NCI-H1048 (cell line): ENCODE results near the gene AP1G1.
"Not testable (repeated sequence)": the region's sequence is repeated elsewhere in the genome, so short reads cannot be mapped to it uniquely, and the experiment has no call there.

Experiments used
- DNase-seq: peaks from one replicate; lab custom pipeline; 2025; lab: John Stamatoyannopoulos, UW

AP1G1 gene

GRCh38 chr16:71808593-71809459 is at the start of gene AP1G1:
Gene AP1G1 (minus strand): TSS chr16:71808834. CDS start chr16:71789479, 19,355 bp downstream.
- peak; percentile 77 for DNase-seq

GRCh38 chr16:71855937-71856662 is 47.5 kb upstream of the AP1G1 start:
- no peak for DNase-seq

DNA sequence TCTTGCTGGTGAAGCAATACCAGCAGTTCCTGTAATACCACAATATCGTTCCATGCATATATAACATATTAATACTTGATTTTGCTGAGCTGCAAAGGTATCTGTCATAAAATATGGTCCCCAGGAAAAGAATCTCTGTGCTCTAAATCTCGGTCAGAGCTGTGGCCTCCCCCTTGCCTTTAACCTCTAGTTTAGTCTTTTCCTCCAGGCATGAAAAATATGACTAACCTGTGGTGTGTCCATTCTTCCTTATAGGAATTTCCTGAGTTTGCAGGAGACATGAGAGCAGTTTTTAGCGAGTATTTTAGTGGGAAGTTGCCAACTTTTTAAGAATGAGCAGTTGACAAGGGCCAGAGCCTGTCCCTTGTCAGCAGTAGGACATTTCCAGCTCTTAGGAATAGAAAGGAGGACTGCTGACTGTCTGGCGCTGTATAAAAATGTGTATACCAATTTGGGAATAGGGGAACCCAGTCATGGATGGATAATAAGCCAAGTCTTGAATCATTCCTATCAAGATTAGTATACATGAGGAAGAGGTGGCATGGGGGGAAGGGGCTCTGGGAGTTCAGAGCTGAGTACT is 45.8 kb upstream of the AP1G1 start:
- DNase-seq = no peak

GRCh38 chr16:71853413-71853812 is 44.8 kb upstream of the AP1G1 start:
- DNase-seq = no peak

GRCh38 chr16:71852561-71852960 is 43.9 kb upstream of the AP1G1 start:
- DNase-seq = no peak

DNA sequence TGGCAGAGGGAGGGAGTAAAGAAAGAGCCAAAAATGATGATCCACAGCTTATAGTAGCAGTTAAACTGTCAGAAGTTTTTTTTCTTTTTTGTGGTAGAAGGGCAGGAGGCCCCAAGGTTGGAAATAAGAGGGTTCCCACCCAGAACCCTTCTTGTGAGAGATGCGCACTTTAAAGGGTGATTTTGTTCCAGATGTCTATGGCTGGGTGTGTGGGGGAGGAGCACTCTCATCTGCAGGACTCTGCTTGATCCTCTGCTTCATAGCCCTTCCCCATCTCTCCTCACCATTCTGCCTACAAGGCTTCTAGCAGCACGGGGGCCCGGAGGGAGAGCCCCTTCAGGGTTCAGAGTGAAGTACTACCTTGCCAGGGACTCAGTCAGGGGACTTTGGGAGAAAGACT is 43.5 kb upstream of the AP1G1 start:
- DNase-seq = no peak

GRCh38 chr16:71851746-71852145 is 43.1 kb upstream of the AP1G1 start:
- DNase-seq = no peak

DNA sequence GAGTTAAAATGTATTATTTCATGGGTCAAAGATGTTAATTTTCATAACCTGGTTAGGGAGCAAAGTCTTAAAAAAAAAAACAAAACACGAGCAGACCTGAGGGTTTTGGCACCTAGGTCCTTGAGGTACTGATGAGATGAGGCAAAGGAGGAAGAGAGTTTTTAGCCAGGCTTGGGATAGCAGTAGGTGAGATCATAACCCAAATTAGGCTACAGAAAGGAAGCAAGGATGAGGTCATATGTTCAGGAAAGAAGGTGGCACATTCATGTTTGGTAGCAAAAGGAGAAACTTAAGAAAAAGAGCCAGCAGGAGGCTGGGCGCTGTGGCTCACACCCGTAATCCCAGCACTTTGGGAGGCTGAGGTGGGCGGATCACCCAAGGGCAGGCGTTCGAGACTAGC is 40.0 kb upstream of the AP1G1 start:
- DNase-seq = no peak

GRCh38 chr16:71847096-71847495 is 38.5 kb upstream of the AP1G1 start:
- DNase-seq = no peak

DNA sequence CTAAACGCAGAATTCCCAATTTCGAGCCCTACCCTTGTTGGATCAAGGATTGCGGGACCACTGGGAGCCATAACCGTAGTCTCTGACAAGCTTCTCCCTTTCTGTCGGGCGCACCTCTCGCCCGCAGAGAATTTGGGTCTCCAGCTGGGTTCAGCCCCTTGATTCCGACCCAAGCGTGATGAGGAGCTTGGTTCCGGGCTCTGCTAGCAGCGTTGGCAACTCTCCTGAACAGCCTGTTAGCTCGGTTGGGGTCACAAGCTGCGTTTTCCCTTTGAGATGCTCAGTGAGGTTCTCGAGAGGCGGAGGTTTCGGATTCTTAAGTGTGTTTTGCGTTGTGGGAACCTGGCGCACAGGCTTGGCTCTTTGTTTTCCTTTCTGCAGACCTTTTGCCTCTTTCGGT is 37.8 kb upstream of the AP1G1 start:
- no peak for DNase-seq

- peak; percentile 9 for DNase-seq
Observed at GRCh38 chr16:71845639-71846430, 37.2 kb upstream of the AP1G1 start, which contains the start of gene ATXN1L. Gene ATXN1L (plus strand): TSS chr16:71845976. CDS start chr16:71849741, 3,765 bp downstream.

DNA sequence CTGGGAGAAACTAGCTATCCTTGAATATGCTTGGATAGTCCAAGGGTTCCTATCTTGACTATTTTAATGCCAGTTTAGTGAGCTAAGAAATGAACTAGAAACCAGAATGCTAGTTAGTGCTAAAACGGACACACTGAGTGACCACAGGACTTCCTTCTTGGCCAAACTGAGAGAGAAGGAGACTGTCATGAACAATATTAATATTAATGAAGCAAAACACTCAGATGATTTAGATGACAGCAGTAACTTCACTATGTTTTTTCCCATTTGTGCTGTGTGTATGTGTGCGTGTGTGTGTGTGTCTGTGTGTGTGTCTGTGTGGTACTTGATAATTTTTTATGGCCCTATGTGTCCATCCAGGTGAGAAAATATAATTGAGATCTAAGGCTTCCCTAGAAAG is 34.9 kb upstream of the AP1G1 start:
- no peak for DNase-seq

DNA sequence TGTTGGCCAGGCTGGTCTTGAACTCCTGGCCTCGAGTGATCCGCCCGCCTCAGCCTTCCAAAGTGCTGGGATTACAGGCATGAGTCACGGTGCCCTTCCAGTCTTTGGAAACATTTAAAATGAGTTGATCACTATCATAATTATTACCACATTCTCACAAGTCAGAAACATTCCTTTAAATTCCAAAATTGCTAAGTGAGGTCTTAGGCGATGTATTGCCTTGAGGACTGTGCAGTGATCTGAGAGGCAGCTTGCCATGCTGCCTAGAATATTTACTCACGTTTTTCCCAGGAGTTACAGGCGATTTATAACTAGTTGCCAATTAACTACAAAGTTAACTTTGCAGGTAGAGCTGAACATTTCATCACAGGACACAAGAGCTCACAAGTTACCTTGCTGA is 31.4 kb upstream of the AP1G1 start:
- DNase-seq = no peak

GRCh38 chr16:71837150-71837549 is 28.5 kb upstream of the AP1G1 start:
- no peak for DNase-seq

DNA sequence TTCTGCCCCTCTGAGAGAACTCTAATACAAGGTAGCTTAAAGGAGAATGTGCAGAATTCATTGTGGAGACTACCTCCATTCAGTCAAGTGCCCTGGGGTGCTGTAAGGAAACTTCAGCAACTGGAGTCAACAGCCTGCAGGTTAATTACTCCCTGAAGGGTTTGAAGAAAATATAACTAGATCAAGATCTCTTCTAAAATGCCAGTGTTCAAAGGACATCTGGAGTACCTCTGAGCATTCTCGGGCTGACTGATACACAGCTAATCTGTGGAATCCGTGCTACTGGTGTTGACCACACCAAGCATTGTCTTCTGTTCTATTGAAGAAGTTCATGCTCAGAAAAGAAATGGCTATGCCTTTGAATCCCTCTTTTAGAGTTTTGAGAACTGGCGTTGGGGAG is 25.7 kb upstream of the AP1G1 start:
- DNase-seq = no peak

DNA sequence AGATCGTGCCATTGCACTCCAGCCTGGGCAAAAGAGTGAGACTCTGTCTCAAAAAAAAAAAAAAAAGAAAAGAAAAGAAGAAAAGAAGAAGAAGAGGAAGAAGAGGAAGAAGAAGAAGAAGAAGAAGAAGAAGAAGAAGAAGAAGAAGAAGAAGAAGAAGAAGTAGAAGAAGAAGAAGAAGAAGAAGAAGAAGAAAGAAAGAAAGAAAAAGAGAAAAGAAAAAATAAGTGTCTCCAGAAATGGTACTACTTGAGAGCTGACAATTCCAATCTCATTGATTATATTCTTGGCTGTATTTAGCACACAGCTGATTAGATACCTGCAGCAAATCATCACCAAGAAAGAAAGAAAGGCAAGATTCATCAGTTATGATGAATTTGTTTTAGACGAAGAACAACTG is 23.5 kb upstream of the AP1G1 start:
- DNase-seq = not testable (repeated sequence)

DNA sequence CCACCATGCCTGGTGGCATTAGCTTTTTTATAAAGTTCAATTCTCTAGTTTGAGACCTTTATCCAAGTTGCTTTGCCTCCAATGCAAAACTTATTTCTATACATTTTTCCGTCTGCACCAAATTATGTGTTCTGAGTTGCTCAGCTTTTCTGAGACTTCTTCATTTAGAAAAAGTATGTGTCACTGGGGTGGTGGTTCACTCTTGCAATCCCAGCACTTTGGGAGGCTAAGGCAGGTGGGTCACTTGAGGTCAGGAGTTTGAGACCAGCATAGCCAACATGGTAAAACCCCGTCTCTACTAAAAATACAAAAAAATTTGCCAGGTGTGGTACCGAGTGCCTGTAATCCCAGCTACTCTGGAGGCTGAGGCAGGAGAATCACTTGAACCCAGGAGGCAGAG is 23.1 kb upstream of the AP1G1 start:
- not testable (repeated sequence) for DNase-seq

- no peak for DNase-seq
Observed at GRCh38 chr16:71830359-71830758, 21.7 kb upstream of the AP1G1 start.

DNA sequence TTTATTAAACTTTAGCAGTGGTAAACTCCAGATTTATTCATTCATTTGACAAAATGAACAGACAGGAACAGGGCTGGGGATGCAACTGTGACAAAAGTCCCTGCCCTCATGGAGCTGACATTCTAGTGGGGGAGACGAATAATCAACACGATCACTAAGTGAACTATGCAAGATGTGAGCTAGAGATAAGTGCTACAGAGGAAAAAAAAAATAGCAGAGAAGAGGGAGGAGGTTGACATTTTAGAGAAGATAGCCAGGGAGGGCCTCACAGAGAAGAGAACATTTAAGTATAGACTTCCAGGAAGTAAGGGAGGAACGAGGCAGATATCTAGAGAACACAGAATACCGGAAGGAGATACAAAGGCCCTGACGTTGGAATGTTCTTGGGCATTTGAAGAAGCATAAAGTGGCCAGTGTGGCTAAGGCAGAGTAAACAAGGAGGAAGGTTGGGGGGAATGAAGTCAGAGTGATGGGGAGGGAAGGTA is 17.9 kb upstream of the AP1G1 start:
- DNase-seq = no peak

- DNase-seq = not testable (repeated sequence)
Observed at GRCh38 chr16:71817155-71817500, 8.5 kb upstream of the AP1G1 start.

- no peak for DNase-seq
Observed at GRCh38 chr16:71811261-71811803, 2.7 kb upstream of the AP1G1 start.

DNA sequence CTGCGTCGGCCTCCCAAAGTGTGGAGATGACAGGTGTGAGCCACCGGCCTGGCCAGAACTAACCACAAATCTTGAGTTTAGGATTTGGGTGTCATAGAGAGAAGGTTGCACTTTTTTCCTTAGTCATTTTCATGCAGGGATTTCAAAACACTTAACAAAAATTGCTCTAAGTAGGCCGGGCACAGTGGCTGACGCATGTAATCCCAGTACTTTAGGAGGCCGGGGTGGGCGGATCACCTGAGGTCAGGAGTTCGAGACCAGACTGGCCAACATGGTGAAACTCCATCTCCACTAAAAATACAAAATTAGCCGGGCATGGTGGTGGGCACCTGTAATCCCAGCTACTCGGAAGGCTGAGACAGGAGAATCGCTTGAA is 1.5 kb upstream of the AP1G1 start:
- DNase-seq = not testable (repeated sequence)
